Neural progenitor cell (in vitro differentiated cells): Measurements from ENCODE around the gene C12orf60. TPM values are rescaled to one million over a fixed set of nuclear protein-coding genes. Genes with fewer than 3 reads are reported as not detected.

Source experiments
- DNase-seq: peaks from one replicate; pipeline ENCODE4 v3.0.0-alpha.2; 2016; ENCODE audit warnings: low spot score
- H2AFZ ChIP-seq: fragments of 200-600 bp; sonication (generic); replicated peaks from 2 replicates; pipeline ENCODE4 v1.6.1; 2016; ENCODE audit warnings: antibody characterized with exemption
- H3F3A ChIP-seq: fragments of 200-600 bp; sonication (generic); 2 replicates; pipeline ENCODE4 v1.6.1; 2016; ENCODE audit warnings: antibody characterized with exemption, low read depth
- H3K27ac ChIP-seq: fragments of 200-600 bp; sonication (generic); 2 replicates; pipeline ENCODE4 v1.5.1; 2016; ENCODE audit warnings: mild to moderate bottlenecking
- H3K27me3 ChIP-seq: fragments of 200-600 bp; sonication (generic); 2 replicates; pipeline ENCODE4 v1.6.1; 2016; ENCODE audit warnings: mild to moderate bottlenecking, moderate library complexity
- H3K36me3 ChIP-seq: fragments of 200-600 bp; sonication (generic); 2 replicates; pipeline ENCODE4 v1.5.1; 2016
- H3K4me1 ChIP-seq: fragments of 200-600 bp; sonication (generic); 2 replicates; pipeline ENCODE4 v1.6.1; 2016; ENCODE audit warnings: mixed run types
- H3K4me2 ChIP-seq: fragments of 200-600 bp; sonication (generic); 2 replicates; pipeline ENCODE4 v1.6.1; 2016
- H3K4me3 ChIP-seq: fragments of 200-600 bp; sonication (generic); 2 replicates; pipeline ENCODE4 v1.5.1; 2016
- H3K79me2 ChIP-seq: fragments of 200-600 bp; sonication (generic); 2 replicates; pipeline ENCODE4 v1.6.1; 2016; ENCODE audit warnings: low read depth
- H3K9ac ChIP-seq: fragments of 200-600 bp; sonication (generic); 2 replicates; pipeline ENCODE4 v1.6.1; 2016
- H3K9me3 ChIP-seq: fragments of 200-600 bp; sonication (generic); 2 replicates; pipeline ENCODE4 v1.5.1; 2016; ENCODE audit warnings: low read depth
- H4K20me1 ChIP-seq: fragments of 200-600 bp; sonication (generic); 2 replicates; pipeline ENCODE4 v1.6.1; 2016; ENCODE audit warnings: low read depth
- H3K27ac Mint-ChIP-seq: 3 replicates; pipeline ENCODE4 v1.8.0; 2021; ENCODE audit warnings: mixed read lengths
- H3K27me3 Mint-ChIP-seq: 2 replicates; pipeline ENCODE4 v1.8.0; 2022; ENCODE audit warnings: low read depth, mild to moderate bottlenecking, inconsistent platforms, moderate library complexity, mixed read lengths; ENCODE audit not compliant: insufficient read depth
- H3K36me3 Mint-ChIP-seq: 3 replicates; pipeline ENCODE4 v1.8.0; 2021; ENCODE audit warnings: mixed read lengths
- H3K4me1 Mint-ChIP-seq: 3 replicates; pipeline ENCODE4 v1.8.0; 2021; ENCODE audit warnings: mixed read lengths
- H3K4me3 Mint-ChIP-seq: 3 replicates; pipeline ENCODE4 v1.8.0; 2021; ENCODE audit warnings: mild to moderate bottlenecking, moderate library complexity, mixed read lengths
- H3K9me3 Mint-ChIP-seq: 3 replicates; pipeline ENCODE4 v1.8.0; 2020; ENCODE audit warnings: mixed read lengths
- CTCF ChIP-seq: fragments of 200-600 bp; sonication (generic); IDR thresholded peaks from 2 replicates; pipeline ENCODE4 v1.5.1; 2017; ENCODE audit warnings: antibody characterized with exemption, mild to moderate bottlenecking
- EZH2 ChIP-seq: fragments of 200-600 bp; sonication (generic); IDR thresholded peaks from 2 replicates; pipeline ENCODE4 v1.6.1; 2017; ENCODE audit warnings: antibody characterized with exemption, mild to moderate bottlenecking, moderate library complexity
- EZH2phosphoT487 ChIP-seq: fragments of 200-600 bp; sonication (generic); IDR thresholded peaks from 2 replicates; pipeline ENCODE4 v1.6.1; 2017; ENCODE audit warnings: antibody characterized with exemption
- total RNA-seq: library from RNA; depleted of rRNA; stranded (reverse); fragments of >200 nt; gene quantifications from 2 replicates; pipeline ENCODE4 v1.2.3, GENCODE V29; 2015; ENCODE audit warnings: low replicate concordance

The C12orf60 gene
- total RNA-seq, 1 donor from 2014 or later, result 5.4 TPM

GRCh38 chr12:14833952-14834351 lies 30.5 kb downstream of the C12orf60 start:
- TF ChIP-seq EZH2phosphoT487 (no peak), EZH2 (no peak), CTCF (no peak)
- no peak for DNase-seq
- no peak overlapping the region for H3K4me2 ChIP-seq
- H3K79me2 ChIP-seq, result no peaks in the 10 kb centered on the region
- H2AFZ ChIP-seq, result no peak overlapping the region
- no peaks in the 10 kb centered on the region for H3K9me3 ChIP-seq
- H3K36me3 Mint-ChIP-seq, result no peaks in the 10 kb centered on the region
- H3K4me3 Mint-ChIP-seq, result no peak overlapping the region
- no peaks in the 10 kb centered on the region for H3K9me3 Mint-ChIP-seq
- H3K4me1 ChIP-seq, result no peaks in the 10 kb centered on the region
- H3K27ac Mint-ChIP-seq, result no peak overlapping the region
- H3K9ac ChIP-seq, result no peak overlapping the region
- no peaks in the 10 kb centered on the region for H3K36me3 ChIP-seq
- no peaks in the 10 kb centered on the region for H3K27me3 ChIP-seq
- H3K4me3 ChIP-seq, result no peak overlapping the region
- no peak overlapping the region for H3K27ac ChIP-seq
- H4K20me1 ChIP-seq, result no peaks in the 10 kb centered on the region
- no peaks in the 10 kb centered on the region for H3K4me1 Mint-ChIP-seq
- H3K27me3 Mint-ChIP-seq, result peaks cover 3% of the 10 kb centered on the region
- H3F3A ChIP-seq, result no peaks in the 10 kb centered on the region

GRCh38 chr12:14834509-14834908 lies 31.0 kb downstream of the C12orf60 start:
- Mint-ChIP-seq H3K4me3 (no peak overlapping the region), H3K4me1 (no peaks in the 10 kb centered on the region), H3K9me3 (no peaks in the 10 kb centered on the region), H3K27me3 (peaks cover 3% of the 10 kb centered on the region), H3K36me3 (peaks cover 4% of the 10 kb centered on the region), H3K27ac (no peak overlapping the region)
- H3K9me3 ChIP-seq, result no peaks in the 10 kb centered on the region
- H3F3A ChIP-seq, result no peaks in the 10 kb centered on the region
- no peaks in the 10 kb centered on the region for H3K79me2 ChIP-seq
- H2AFZ ChIP-seq, result no peak overlapping the region
- TF ChIP-seq CTCF (no peak), EZH2 (no peak), EZH2phosphoT487 (no peak)
- no peak overlapping the region for H3K4me3 ChIP-seq
- no peaks in the 10 kb centered on the region for H3K4me1 ChIP-seq
- no peaks in the 10 kb centered on the region for H3K27me3 ChIP-seq
- H3K36me3 ChIP-seq, result no peaks in the 10 kb centered on the region
- H3K4me2 ChIP-seq, result no peak overlapping the region
- no peak for DNase-seq
- no peaks in the 10 kb centered on the region for H4K20me1 ChIP-seq
- no peak overlapping the region for H3K9ac ChIP-seq
- H3K27ac ChIP-seq, result no peak overlapping the region

- Histone ChIP-seq H3K27me3 (no peaks in the 10 kb centered on the region), H2AFZ (no peak overlapping the region), H3K36me3 (no peaks in the 10 kb centered on the region), H3K27ac (no peak overlapping the region), H3K9ac (no peak overlapping the region), H3K79me2 (no peaks in the 10 kb centered on the region), H3K4me1 (no peaks in the 10 kb centered on the region), H4K20me1 (no peaks in the 10 kb centered on the region), H3K4me3 (no peak overlapping the region), H3K4me2 (no peak overlapping the region), H3F3A (no peaks in the 10 kb centered on the region), H3K9me3 (no peaks in the 10 kb centered on the region)
- H3K4me3 Mint-ChIP-seq, result no peak overlapping the region
- no peaks in the 10 kb centered on the region for H3K4me1 Mint-ChIP-seq
- TF ChIP-seq EZH2phosphoT487, result no peak
- no peak for TF ChIP-seq CTCF
- peaks cover 4% of the 10 kb centered on the region for H3K36me3 Mint-ChIP-seq
- no peak for DNase-seq
- no peaks in the 10 kb centered on the region for H3K9me3 Mint-ChIP-seq
- peaks cover 3% of the 10 kb centered on the region for H3K27me3 Mint-ChIP-seq
- H3K27ac Mint-ChIP-seq, result no peak overlapping the region
Observed at GRCh38 chr12:14836336-14837210, 33.1 kb downstream of the C12orf60 start.
